Measurements from ENCODE around the gene ZSCAN12. TPM values are rescaled to one million over a fixed set of nuclear protein-coding genes. Genes with fewer than 3 reads are reported as not detected.
A peak's percentile ranks its signal among the peaks of the same experiment; 100 is the strongest.

The ZSCAN12 gene
- total and polyA plus RNA-seq, 2 of the 13 experiments (the other 11 are each of a cell fraction or from before 2014, with no cell fraction given), result 2.8 to 8.9 TPM

DNA sequence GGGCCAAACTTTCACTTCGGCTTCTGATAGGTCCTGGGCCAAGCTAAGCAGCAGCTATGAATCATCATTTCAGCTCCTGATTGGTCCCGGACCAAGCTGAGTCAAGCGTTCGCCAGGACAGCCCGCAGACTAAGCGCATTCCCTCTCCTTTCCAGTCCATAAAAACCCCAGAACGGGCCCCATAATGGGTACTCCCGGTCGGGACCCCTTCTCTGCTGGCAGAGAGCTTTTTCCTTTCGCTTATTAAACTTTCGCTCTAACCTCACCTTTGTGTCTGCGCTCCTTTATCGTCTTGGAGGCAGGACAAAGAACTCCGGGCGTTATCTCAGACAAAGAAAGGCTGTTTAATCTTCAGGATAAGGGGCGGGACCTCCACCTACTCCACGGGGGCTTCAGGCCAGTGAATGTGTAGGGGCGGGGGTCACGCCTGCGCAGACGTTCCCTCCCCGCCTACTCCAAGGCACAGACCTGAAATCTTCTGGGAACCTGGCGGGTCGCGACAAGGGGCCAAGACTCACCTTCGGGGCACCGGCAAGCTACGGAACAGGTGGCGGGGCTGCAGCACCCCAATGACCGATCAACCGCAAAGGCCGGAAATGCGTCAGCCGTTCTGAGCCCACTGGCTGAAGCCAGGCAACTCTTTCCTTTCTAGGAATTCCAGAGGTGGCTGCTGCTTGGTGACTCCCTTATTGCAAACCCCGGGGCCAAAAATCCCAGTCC is 63.8 kb downstream of the ZSCAN12 start, which contains the start of gene ZSCAN31 (continued):
- TF ChIP-seq, protein P1, sequence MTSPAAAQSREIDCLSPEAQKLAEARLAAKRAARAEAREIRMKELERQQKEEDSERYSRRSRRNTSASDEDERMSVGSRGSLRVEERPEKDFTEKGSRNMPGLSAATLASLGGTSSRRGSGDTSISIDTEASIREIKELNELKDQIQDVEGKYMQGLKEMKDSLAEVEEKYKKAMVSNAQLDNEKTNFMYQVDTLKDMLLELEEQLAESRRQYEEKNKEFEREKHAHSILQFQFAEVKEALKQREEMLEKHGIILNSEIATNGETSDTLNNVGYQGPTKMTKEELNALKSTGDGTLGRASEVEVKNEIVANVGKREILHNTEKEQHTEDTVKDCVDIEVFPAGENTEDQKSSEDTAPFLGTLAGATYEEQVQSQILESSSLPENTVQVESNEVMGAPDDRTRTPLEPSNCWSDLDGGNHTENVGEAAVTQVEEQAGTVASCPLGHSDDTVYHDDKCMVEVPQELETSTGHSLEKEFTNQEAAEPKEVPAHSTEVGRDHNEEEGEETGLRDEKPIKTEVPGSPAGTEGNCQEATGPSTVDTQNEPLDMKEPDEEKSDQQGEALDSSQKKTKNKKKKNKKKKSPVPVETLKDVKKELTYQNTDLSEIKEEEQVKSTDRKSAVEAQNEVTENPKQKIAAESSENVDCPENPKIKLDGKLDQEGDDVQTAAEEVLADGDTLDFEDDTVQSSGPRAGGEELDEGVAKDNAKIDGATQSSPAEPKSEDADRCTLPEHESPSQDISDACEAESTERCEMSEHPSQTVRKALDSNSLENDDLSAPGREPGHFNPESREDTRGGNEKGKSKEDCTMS (CRISPR knock-in tag; conservative IDR thresholded peaks at IDR 0.05), result no peak
- TF ChIP-seq ZNF292 (CRISPR knock-in tag; IDR thresholded peaks at IDR 0.05; ENCODE audit: borderline replicate concordance, low read depth) (no peak), ZNF317 (CRISPR knock-in tag; IDR thresholded peaks at IDR 0.05) (peak; percentile 75; the same call in 1 of the 2 replicates), RFX3 (CRISPR knock-in tag; IDR thresholded peaks at IDR 0.05) (no peak), MLLT10 (CRISPR knock-in tag; IDR thresholded peaks at IDR 0.05) (no peak), ZNF556 (CRISPR knock-in tag; IDR thresholded peaks at IDR 0.05; ENCODE audit: borderline replicate concordance) (peak; percentile 49; the same call in 1 of the 2 replicates), TCF7L2 (IDR thresholded peaks at IDR 0.05; ENCODE audit: low read depth, low read length) (no peak), ZNF879 (CRISPR knock-in tag; IDR thresholded peaks at IDR 0.05) (no peak; the same call in 1 of the 2 replicates), PTBP1 (IDR thresholded peaks at IDR 0.05; ENCODE audit: low read depth, low read length, poor library complexity, severe bottlenecking) (no peak), ZNF34 (CRISPR knock-in tag; IDR thresholded peaks at IDR 0.05; ENCODE audit: borderline replicate concordance) (peak; percentile 93), NONO (IDR thresholded peaks at IDR 0.05) (no peak), NONO (CRISPR knock-in tag; conservative IDR thresholded peaks at IDR 0.05) (peak; percentile 69), ZMYM4 (CRISPR knock-in tag; IDR thresholded peaks at IDR 0.05) (peak; percentile 89)
- TF ChIP-seq, protein P2, sequence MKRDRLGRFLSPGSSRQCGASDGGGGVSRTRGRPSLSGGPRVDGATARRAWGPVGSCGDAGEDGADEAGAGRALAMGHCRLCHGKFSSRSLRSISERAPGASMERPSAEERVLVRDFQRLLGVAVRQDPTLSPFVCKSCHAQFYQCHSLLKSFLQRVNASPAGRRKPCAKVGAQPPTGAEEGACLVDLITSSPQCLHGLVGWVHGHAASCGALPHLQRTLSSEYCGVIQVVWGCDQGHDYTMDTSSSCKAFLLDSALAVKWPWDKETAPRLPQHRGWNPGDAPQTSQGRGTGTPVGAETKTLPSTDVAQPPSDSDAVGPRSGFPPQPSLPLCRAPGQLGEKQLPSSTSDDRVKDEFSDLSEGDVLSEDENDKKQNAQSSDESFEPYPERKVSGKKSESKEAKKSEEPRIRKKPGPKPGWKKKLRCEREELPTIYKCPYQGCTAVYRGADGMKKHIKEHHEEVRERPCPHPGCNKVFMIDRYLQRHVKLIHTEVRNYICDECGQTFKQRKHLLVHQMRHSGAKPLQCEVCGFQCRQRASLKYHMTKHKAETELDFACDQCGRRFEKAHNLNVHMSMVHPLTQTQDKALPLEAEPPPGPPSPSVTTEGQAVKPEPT (CRISPR knock-in tag; IDR thresholded peaks at IDR 0.05; ENCODE audit: low read depth), result peak; percentile 92; the same call in 1 of the 2 replicates
- TF ChIP-seq, protein P3, sequence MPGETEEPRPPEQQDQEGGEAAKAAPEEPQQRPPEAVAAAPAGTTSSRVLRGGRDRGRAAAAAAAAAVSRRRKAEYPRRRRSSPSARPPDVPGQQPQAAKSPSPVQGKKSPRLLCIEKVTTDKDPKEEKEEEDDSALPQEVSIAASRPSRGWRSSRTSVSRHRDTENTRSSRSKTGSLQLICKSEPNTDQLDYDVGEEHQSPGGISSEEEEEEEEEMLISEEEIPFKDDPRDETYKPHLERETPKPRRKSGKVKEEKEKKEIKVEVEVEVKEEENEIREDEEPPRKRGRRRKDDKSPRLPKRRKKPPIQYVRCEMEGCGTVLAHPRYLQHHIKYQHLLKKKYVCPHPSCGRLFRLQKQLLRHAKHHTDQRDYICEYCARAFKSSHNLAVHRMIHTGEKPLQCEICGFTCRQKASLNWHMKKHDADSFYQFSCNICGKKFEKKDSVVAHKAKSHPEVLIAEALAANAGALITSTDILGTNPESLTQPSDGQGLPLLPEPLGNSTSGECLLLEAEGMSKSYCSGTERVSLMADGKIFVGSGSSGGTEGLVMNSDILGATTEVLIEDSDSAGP (CRISPR knock-in tag; IDR thresholded peaks at IDR 0.05; ENCODE audit: borderline replicate concordance), result peak; percentile 83
- TF ChIP-seq, protein P4, sequence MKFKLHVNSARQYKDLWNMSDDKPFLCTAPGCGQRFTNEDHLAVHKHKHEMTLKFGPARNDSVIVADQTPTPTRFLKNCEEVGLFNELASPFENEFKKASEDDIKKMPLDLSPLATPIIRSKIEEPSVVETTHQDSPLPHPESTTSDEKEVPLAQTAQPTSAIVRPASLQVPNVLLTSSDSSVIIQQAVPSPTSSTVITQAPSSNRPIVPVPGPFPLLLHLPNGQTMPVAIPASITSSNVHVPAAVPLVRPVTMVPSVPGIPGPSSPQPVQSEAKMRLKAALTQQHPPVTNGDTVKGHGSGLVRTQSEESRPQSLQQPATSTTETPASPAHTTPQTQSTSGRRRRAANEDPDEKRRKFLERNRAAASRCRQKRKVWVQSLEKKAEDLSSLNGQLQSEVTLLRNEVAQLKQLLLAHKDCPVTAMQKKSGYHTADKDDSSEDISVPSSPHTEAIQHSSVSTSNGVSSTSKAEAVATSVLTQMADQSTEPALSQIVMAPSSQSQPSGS (CRISPR knock-in tag; IDR thresholded peaks at IDR 0.05), result peak; percentile 97
- TF ChIP-seq, protein P5, sequence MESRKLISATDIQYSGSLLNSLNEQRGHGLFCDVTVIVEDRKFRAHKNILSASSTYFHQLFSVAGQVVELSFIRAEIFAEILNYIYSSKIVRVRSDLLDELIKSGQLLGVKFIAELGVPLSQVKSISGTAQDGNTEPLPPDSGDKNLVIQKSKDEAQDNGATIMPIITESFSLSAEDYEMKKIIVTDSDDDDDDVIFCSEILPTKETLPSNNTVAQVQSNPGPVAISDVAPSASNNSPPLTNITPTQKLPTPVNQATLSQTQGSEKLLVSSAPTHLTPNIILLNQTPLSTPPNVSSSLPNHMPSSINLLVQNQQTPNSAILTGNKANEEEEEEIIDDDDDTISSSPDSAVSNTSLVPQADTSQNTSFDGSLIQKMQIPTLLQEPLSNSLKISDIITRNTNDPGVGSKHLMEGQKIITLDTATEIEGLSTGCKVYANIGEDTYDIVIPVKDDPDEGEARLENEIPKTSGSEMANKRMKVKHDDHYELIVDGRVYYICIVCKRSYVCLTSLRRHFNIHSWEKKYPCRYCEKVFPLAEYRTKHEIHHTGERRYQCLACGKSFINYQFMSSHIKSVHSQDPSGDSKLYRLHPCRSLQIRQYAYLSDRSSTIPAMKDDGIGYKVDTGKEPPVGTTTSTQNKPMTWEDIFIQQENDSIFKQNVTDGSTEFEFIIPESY (CRISPR knock-in tag; IDR thresholded peaks at IDR 0.05), result peak; percentile 48; the same call in 1 of the 2 replicates

Data from HepG2 (cell line).